Measurements from ENCODE around the gene AGO4.
"Not testable (repeated sequence)": the region's sequence is repeated elsewhere in the genome, so short reads cannot be mapped to it uniquely, and the experiment has no call there.

Gene AGO4

GRCh38 chr1:35810096-35810881 lies 2.5 kb downstream of the AGO4 start:
- no peak for DNase-seq (ENCODE audit: low read depth, low spot score)

GRCh38 chr1:35812754-35813153 lies 4.9 kb downstream of the AGO4 start:
- DNase-seq (ENCODE audit: low read depth, low spot score), result not testable (repeated sequence)

- no peak for DNase-seq (ENCODE audit: low read depth, low spot score)
Measured at GRCh38 chr1:35825255-35825654, 17.4 kb downstream of the AGO4 start.

GRCh38 chr1:35832276-35832905 lies 24.6 kb downstream of the AGO4 start:
- no peak for DNase-seq (ENCODE audit: low read depth, low spot score)

GRCh38 chr1:35833395-35833794 lies 25.6 kb downstream of the AGO4 start:
- DNase-seq (ENCODE audit: low read depth, low spot score), result no peak

GRCh38 chr1:35834218-35834617 lies 26.4 kb downstream of the AGO4 start:
- DNase-seq (ENCODE audit: low read depth, low spot score), result no peak

- DNase-seq (ENCODE audit: low read depth, low spot score), result no peak
Measured at GRCh38 chr1:35835398-35835797, 27.6 kb downstream of the AGO4 start.

- DNase-seq (ENCODE audit: low read depth, low spot score), result no peak
Measured at GRCh38 chr1:35836734-35837133, 28.9 kb downstream of the AGO4 start.

- DNase-seq (ENCODE audit: low read depth, low spot score), result no peak
Measured at GRCh38 chr1:35838693-35839245, 31.0 kb downstream of the AGO4 start.

- no peak for DNase-seq (ENCODE audit: low read depth, low spot score)
Measured at GRCh38 chr1:35844826-35845225, 37.0 kb downstream of the AGO4 start.

GRCh38 chr1:35845766-35846165 lies 38.0 kb downstream of the AGO4 start:
- DNase-seq (ENCODE audit: low read depth, low spot score), result no peak

GRCh38 chr1:35847935-35848565 lies 40.2 kb downstream of the AGO4 start:
- no peak for DNase-seq (ENCODE audit: low read depth, low spot score)

GRCh38 chr1:35850051-35850450 lies 42.2 kb downstream of the AGO4 start:
- no peak for DNase-seq (ENCODE audit: low read depth, low spot score)

- no peak for DNase-seq (ENCODE audit: low read depth, low spot score)
Measured at GRCh38 chr1:35850716-35851115, 42.9 kb downstream of the AGO4 start.

- DNase-seq (ENCODE audit: low read depth, low spot score), result no peak
Measured at GRCh38 chr1:35851132-35851869, 43.5 kb downstream of the AGO4 start.

GRCh38 chr1:35852241-35852640 lies 44.4 kb downstream of the AGO4 start:
- DNase-seq (ENCODE audit: low read depth, low spot score), result no peak

GRCh38 chr1:35854989-35855700 lies 47.3 kb downstream of the AGO4 start:
- no peak for DNase-seq (ENCODE audit: low read depth, low spot score)

GRCh38 chr1:35856964-35857363 lies 49.1 kb downstream of the AGO4 start:
- no peak for DNase-seq (ENCODE audit: low read depth, low spot score)

- no peak for DNase-seq (ENCODE audit: low read depth, low spot score)
Measured at GRCh38 chr1:35857830-35858229, 50.0 kb downstream of the AGO4 start.

GRCh38 chr1:35860696-35861095 lies 52.9 kb downstream of the AGO4 start:
- DNase-seq (ENCODE audit: low read depth, low spot score), result no peak

GRCh38 chr1:35863136-35863535 lies 55.3 kb downstream of the AGO4 start:
- no peak for DNase-seq (ENCODE audit: low read depth, low spot score)
